GM21381 (cell line): Measurements from ENCODE around the gene ERCC3.
A peak's percentile ranks its signal among the peaks of the same experiment; 100 is the strongest.

Experiments
- ATAC-seq: cut with Tn5 transposase; IDR thresholded peaks from one replicate; pipeline ENCODE4 v1.9.1; 2021; ENCODE audit warnings: mild to moderate bottlenecking, moderate library complexity; ENCODE audit not compliant: unreplicated experiment

The ERCC3 gene

GRCh38 chr2:127293748-127294562 is at the start of gene ERCC3:
Gene ERCC3 (minus strand): TSS chr2:127294144. CDS start chr2:127294081, 63 bp downstream.
- ATAC-seq, result peak; percentile 99

GRCh38 chr2:127343277-127343676 is 49.3 kb upstream of the ERCC3 start:
- no peak for ATAC-seq

- no peak for ATAC-seq
Measured at GRCh38 chr2:127342101-127342500, 48.2 kb upstream of the ERCC3 start.

GRCh38 chr2:127332335-127332734 is 38.4 kb upstream of the ERCC3 start:
- ATAC-seq, result no peak

GRCh38 chr2:127330753-127331152 is 36.8 kb upstream of the ERCC3 start:
- peak; percentile 80 for ATAC-seq

GRCh38 chr2:127326289-127326945 is 32.5 kb upstream of the ERCC3 start:
- ATAC-seq, result no peak

GRCh38 chr2:127324635-127325034 is 30.7 kb upstream of the ERCC3 start:
- no peak for ATAC-seq

GRCh38 chr2:127321303-127321702 is 27.4 kb upstream of the ERCC3 start:
- no peak for ATAC-seq

- ATAC-seq, result no peak
Measured at GRCh38 chr2:127320586-127321275, 26.8 kb upstream of the ERCC3 start.

GRCh38 chr2:127320067-127320466 is 26.1 kb upstream of the ERCC3 start:
- no peak for ATAC-seq

GRCh38 chr2:127314193-127314988 is 20.4 kb upstream of the ERCC3 start:
- ATAC-seq, result no peak

- ATAC-seq, result peak; percentile 96
Measured at GRCh38 chr2:127313406-127313805, 19.5 kb upstream of the ERCC3 start.

- no peak for ATAC-seq
Measured at GRCh38 chr2:127310980-127311379, 17.0 kb upstream of the ERCC3 start.

GRCh38 chr2:127309468-127309867 is 15.5 kb upstream of the ERCC3 start:
- no peak for ATAC-seq

- ATAC-seq, result no peak
Measured at GRCh38 chr2:127308586-127309138, 14.7 kb upstream of the ERCC3 start.

GRCh38 chr2:127305990-127306585 is 12.1 kb upstream of the ERCC3 start:
- peak; percentile 54 for ATAC-seq

GRCh38 chr2:127302168-127302567 is 8.2 kb upstream of the ERCC3 start:
- no peak for ATAC-seq

GRCh38 chr2:127293386-127293747 is 577 bp downstream of the ERCC3 start:
- ATAC-seq, result no peak

GRCh38 chr2:127288274-127288673 is 5.7 kb downstream of the ERCC3 start:
- ATAC-seq, result no peak

- ATAC-seq, result no peak
Measured at GRCh38 chr2:127283275-127283674, 10.7 kb downstream of the ERCC3 start.
